Measurements from ENCODE around the gene COL18A1.

DNA sequence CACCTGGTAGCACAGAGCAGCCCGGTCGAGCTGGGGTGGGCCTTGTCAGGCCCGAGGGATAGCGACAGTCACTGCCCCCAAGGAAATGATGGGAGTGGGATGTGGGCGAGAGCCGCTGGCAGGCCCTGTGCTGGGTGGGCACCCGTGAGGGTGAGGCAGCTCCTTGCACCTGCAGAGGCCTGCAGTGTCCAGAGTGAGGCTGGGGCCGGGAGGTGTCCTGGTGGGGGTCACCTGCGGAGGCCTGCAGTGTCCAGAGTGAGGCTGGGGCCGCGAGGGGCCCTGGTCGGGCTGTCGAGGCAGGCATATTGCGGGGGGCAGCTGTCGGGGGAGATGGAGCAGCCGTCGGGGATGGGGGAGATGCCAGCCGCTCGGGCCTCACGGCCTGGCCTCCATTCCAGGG lies 87.8 kb downstream of the COL18A1 start:
- TF ChIP-seq POLR2A (IDR thresholded peaks at IDR 0.05; ENCODE audit: low read length) = no peak
- no peak for TF ChIP-seq GATA1 (IDR thresholded peaks at IDR 0.05; ENCODE audit: low read depth, low read length)

All from erythroblast (primary cell).